Loucy (cell line): Measurements from ENCODE around the gene FCHO1.

Experiments
- EZH2phosphoT487 ChIP-seq: fragments of 200-600 bp; IDR thresholded peaks from 2 replicates; pipeline ENCODE4 v1.6.1; 2018; ENCODE audit warnings: antibody characterized with exemption, mild to moderate bottlenecking, moderate library complexity, borderline replicate concordance
- TF ChIP-seq, protein P1 (sequence below): fragments of 200-600 bp; sonication (generic); conservative IDR thresholded peaks from 2 replicates; pipeline ENCODE4 v1.5.1; 2014; ENCODE audit warnings: mild to moderate bottlenecking, antibody characterized with exemption, low read length

GRCh38 chr19:17761148-17761547 is 9.9 kb downstream of the FCHO1 start:
- TF ChIP-seq, protein P1, sequence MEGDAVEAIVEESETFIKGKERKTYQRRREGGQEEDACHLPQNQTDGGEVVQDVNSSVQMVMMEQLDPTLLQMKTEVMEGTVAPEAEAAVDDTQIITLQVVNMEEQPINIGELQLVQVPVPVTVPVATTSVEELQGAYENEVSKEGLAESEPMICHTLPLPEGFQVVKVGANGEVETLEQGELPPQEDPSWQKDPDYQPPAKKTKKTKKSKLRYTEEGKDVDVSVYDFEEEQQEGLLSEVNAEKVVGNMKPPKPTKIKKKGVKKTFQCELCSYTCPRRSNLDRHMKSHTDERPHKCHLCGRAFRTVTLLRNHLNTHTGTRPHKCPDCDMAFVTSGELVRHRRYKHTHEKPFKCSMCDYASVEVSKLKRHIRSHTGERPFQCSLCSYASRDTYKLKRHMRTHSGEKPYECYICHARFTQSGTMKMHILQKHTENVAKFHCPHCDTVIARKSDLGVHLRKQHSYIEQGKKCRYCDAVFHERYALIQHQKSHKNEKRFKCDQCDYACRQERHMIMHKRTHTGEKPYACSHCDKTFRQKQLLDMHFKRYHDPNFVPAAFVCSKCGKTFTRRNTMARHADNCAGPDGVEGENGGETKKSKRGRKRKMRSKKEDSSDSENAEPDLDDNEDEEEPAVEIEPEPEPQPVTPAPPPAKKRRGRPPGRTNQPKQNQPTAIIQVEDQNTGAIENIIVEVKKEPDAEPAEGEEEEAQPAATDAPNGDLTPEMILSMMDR, result no peak
- TF ChIP-seq EZH2phosphoT487, result no peak
